Hepatocyte (in vitro differentiated cells): ENCODE results near the gene FBXO27.
"Not testable (repeated sequence)": the region's sequence is repeated elsewhere in the genome, so short reads cannot be mapped to it uniquely, and the experiment has no call there.

ENCODE experiments used
- CTCF ChIP-seq: fragments of 200-600 bp; sonication (generic); IDR thresholded peaks from 2 replicates; pipeline ENCODE4 v1.5.1; 2016; ENCODE audit warnings: antibody characterized with exemption, mild to moderate bottlenecking; ENCODE audit not compliant: poor library complexity
- EZH2phosphoT487 ChIP-seq: fragments of 200-600 bp; sonication (generic); IDR thresholded peaks from one replicate; pipeline ENCODE4 v1.6.1; 2018; ENCODE audit warnings: antibody characterized with exemption, mild to moderate bottlenecking, low read depth, moderate library complexity; ENCODE audit not compliant: unreplicated experiment, severe bottlenecking

GRCh38 chr19:39068259-39068658 lies 35.9 kb upstream of the FBXO27 start:
- TF ChIP-seq CTCF, EZH2phosphoT487: not testable (repeated sequence)
